ENCODE measurements around the gene HS1BP3.

GRCh38 chr2:20589975-20590703 is 60.8 kb downstream of the HS1BP3 start:
- TF ChIP-seq CTCF (IDR thresholded peaks at IDR 0.05) (no peak), POLR2AphosphoS5 (IDR thresholded peaks at IDR 0.05) (no peak)
